AG09309 (cell line): ENCODE results near the gene SLC24A3.

ENCODE experiments used
- DNase-seq: peaks from one replicate; pipeline ENCODE4 v3.0.0-alpha.2; 2010; ENCODE audit warnings: low read depth
- H3K4me3 ChIP-seq: 2 replicates; pipeline ENCODE4 v1.5.1; 2011; ENCODE audit warnings: mild to moderate bottlenecking, low read depth, low read length, moderate library complexity; ENCODE audit not compliant: control insufficient read depth
- TF ChIP-seq, protein P1 (sequence below): IDR thresholded peaks from 2 replicates; pipeline ENCODE4 v1.5.1; 2011; ENCODE audit warnings: mild to moderate bottlenecking, low read depth, low read length, inconsistent platforms; ENCODE audit not compliant: insufficient read depth, control insufficient read depth; ENCODE audit errors: missing control alignments

SLC24A3 gene

DNA sequence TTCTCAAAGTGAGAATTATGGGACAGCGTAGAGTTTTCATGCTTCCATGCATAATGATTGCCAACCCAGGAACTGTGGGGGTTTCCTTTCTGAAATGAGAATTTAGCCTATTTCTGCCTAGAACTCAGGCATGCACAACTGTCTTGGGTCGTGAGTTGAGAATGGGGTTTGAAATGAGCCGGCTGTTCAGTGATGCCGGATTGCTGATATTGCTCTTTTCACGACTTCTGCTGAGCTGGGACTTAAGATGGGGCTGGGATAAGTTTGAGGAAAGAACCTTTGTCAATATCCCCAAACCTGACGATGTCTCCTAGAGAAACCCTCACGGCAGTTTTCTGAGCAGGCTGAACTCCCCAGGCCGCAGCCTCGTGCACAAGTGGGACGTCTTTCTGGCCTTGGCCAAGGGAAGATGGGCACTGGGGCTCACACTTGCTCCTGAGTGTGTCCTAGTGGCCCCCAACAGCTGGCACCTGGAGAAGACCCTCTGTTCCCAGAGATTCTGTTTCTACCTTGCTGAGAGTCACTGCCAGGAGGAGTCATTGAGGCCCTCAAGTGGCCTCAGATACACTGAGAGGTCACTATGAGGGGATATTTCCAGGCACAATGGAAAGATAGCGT is 511.5 kb downstream of the SLC24A3 start:
- H3K4me3 ChIP-seq: no peak overlapping the region
- no peak for DNase-seq
- TF ChIP-seq, protein P1, sequence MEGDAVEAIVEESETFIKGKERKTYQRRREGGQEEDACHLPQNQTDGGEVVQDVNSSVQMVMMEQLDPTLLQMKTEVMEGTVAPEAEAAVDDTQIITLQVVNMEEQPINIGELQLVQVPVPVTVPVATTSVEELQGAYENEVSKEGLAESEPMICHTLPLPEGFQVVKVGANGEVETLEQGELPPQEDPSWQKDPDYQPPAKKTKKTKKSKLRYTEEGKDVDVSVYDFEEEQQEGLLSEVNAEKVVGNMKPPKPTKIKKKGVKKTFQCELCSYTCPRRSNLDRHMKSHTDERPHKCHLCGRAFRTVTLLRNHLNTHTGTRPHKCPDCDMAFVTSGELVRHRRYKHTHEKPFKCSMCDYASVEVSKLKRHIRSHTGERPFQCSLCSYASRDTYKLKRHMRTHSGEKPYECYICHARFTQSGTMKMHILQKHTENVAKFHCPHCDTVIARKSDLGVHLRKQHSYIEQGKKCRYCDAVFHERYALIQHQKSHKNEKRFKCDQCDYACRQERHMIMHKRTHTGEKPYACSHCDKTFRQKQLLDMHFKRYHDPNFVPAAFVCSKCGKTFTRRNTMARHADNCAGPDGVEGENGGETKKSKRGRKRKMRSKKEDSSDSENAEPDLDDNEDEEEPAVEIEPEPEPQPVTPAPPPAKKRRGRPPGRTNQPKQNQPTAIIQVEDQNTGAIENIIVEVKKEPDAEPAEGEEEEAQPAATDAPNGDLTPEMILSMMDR: no peak

DNA sequence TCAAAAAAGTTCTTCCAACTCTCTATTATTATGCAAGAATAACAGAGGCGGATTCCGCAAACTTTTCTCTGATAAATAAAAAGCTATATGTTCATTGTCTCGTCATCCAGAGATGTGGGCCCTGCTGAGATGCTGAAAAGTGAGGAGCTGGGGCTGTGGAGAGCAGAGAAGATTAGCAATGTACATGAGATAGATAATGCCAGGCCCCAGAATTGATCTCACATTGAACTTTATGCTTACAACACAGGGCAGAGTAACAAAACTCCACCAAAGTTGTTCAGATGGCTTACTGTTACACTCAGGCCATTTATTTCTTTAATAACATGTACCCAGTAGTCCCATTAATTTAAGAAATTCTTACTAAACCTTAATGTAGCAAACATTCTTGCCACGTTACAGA is 512.9 kb downstream of the SLC24A3 start:
- TF ChIP-seq, protein P1: no peak
- H3K4me3 ChIP-seq: no peak overlapping the region
- no peak for DNase-seq

GRCh38 chr20:19725814-19726525 is 513.5 kb downstream of the SLC24A3 start:
- DNase-seq: no peak
- TF ChIP-seq, protein P1: no peak
- no peak overlapping the region for H3K4me3 ChIP-seq

GRCh38 chr20:19727251-19727847 is 514.9 kb downstream of the SLC24A3 start:
- DNase-seq: no peak
- TF ChIP-seq, protein P1: no peak
- no peak overlapping the region for H3K4me3 ChIP-seq

DNA sequence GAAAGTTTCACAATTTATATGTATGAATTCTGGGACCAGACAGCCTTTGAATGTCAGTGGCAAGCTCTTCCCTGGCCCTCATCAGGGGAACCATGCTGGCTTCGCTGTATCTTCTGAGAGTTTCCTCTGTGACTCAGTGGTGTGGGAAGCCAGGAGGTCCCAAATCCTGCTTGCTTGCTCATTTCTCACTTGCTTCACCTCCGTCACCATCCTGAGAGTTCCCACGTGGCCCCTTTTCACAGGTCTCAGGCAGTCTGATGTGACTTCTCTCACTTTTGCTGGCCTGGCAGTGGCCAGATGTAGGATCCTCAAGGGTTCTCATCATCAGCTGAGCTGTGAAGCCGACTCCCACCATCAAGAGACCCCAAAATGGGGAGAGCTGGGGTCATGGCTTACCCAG is 517.2 kb downstream of the SLC24A3 start:
- no peak for DNase-seq
- TF ChIP-seq, protein P1: no peak
- H3K4me3 ChIP-seq: no peak overlapping the region

GRCh38 chr20:19730706-19731105 is 518.3 kb downstream of the SLC24A3 start:
- no peak for DNase-seq
- no peak overlapping the region for H3K4me3 ChIP-seq
- TF ChIP-seq, protein P1: no peak
